Activated naive CD4-positive, alpha-beta T cell (primary cell): ENCODE results near the gene A2M.

Experiments used
- DNase-seq, 4 experiments: peaks; one replicate each; lab custom pipeline; 2025; lab: John Stamatoyannopoulos, UW

Gene A2M

GRCh38 chr12:9039397-9039977, 76.2 kb downstream of the A2M start:
- DNase-seq = no peak

- DNase-seq = no peak
Measured at GRCh38 chr12:9037431-9037830, 78.3 kb downstream of the A2M start.

DNA sequence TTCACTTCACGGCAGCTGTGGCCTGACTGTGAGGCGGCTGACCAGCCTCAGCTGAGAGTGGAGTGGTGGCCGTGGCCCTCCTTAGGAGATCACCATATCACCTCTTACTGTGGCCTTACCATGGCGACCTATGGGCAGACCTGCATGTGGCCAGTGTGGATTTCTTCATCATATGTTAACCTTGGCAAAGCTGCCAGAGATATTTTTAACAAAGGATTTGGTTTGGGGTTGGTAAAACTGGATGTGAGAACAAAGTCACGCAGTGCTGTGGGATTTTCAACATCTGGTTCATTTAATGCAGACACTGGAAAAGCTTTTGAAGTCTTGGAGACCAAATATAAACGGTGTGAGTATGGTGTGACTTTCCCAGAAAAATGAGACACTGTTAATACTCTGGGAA, 79.5 kb downstream of the A2M start:
- DNase-seq = no peak

DNA sequence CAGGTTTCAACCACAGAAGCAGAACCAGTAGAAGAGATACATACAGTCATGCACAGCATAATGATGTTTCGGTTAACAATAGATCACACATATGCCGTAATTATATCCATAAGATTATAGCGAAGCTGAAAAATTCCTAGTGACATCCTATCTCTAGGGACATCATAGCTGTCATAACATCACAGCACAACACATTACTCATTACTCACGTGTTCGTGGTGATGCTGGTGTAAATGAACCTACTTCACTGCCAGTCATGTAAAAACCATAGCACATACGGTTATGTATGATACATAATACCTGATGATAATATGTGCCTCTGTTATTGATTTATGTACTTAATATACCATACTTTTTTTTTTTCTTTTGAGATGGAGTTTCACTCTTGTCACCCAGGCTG, 81.6 kb downstream of the A2M start:
- no peak for DNase-seq

DNA sequence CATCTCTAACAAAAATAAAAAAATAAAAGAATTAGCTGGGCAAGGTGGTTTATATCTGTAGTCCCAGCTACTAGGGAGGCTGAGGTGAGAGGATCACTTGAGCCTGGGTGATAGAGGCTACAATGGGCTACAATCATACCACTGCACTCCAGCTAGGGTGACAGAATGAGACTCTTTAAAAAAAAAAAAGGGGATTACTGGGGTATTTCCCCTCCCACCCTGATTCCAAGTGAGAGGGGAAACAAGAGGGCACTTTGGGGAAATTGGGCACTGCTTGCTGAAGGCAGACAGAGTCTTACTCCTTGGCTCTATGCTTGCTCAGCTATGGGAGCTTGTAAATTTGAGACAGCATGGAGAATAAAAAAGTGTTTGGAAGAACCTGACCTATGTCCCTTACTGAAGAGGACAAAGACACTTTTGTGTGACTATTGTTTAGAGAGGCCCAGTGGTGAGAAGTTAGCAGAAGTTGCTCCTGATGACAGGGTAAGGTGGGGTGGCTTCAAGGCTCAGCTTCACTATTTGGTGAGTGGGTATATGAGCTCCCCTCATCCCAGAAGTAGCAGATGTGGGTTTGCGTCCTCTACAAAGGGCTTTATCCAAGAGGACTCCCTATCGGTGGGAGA, 82.3 kb downstream of the A2M start:
- DNase-seq = no peak

DNA sequence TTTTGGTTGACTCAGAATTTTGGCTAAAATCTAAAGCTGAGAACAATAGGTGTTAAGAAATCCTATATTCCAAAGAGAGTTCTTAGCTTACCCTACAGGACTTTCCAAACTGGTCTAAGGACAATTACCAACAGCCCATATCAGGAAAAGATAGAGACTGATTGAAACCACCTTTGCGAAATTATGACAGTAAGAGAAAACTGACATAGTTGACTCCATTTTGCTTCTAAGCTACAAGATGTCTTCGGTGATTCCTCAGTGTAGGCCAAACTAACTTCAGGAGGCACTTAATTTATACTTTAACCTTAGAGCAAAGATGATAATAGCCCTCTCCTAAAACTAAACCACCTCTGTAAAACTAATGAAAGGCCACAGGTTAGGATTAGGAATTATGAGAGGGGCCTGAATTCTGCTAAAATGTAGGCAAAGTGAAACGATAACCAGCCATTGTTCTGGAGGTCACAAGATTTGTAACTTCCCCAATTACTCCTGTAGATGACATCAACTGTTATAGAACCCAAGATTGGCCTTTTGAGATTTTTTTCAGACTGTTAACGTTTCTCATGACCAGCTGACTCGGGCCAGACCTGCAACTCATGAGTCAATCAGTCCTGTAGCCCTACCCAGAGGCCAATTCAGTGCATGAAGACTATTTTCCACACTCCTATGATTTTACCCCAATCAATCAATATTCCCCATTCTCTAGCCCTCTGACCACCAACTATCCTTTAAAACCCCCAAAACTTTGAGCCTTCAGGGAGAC, 83.3 kb downstream of the A2M start:
- DNase-seq = no peak

DNA sequence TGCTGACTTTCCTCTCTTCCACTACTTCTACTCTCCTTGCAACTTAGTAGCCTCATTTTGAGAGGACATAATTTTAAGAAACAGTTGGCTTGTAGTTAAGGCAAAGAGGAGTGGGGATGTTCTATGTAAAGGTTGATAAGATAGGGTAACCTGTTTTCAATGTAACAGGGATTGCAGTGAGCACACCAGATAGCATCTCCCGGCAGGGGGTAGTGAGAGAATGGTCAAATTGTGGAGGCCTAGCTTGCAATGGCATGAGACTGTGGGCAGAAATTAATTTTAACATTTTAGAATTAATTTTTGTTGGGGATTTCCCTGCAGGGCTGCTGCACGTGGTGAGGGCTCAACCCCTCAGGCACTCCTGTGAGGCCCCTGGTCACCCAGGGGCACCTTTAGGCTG, 84.9 kb downstream of the A2M start:
- DNase-seq = no peak

GRCh38 chr12:9027161-9028059, 88.3 kb downstream of the A2M start:
- no peak for DNase-seq

GRCh38 chr12:9024512-9024911, 91.2 kb downstream of the A2M start:
- no peak for DNase-seq

GRCh38 chr12:9022592-9022991, 93.1 kb downstream of the A2M start:
- DNase-seq = no peak
